Thyroid gland (tissue), 4 donors: ENCODE measurements around the gene PWWP3B. TPM values are rescaled to one million over a fixed set of nuclear protein-coding genes. Genes with fewer than 3 reads are reported as not detected.
A peak's percentile ranks its signal among the peaks of the same experiment; 100 is the strongest.

Experiments
- DNase-seq, 2 donors: peaks; one replicate each; pipeline ENCODE4 v3.0.0-alpha.2; 2019
- H3K27ac ChIP-seq, 3 donors: fragments of 200-600 bp; sonication (generic); 1 replicate in 2 of 3; 2 replicates in 1 of 3; pipeline ENCODE4 v1.5.1; 2016 to 2019; ENCODE audit warnings: mild to moderate bottlenecking in 1 of 3, moderate library complexity in 1 of 3
- H3K27me3 ChIP-seq: fragments of 200-600 bp; sonication (generic); one replicate; pipeline ENCODE4 v1.5.1; 2019
- H3K36me3 ChIP-seq, 2 donors: fragments of 200-600 bp; sonication (generic); one replicate each; pipeline ENCODE4 v1.5.1; 2016 to 2019
- H3K4me1 ChIP-seq, 2 donors: fragments of 200-600 bp; sonication (generic); one replicate each; pipeline ENCODE4 v1.5.1; 2017 to 2019
- H3K4me3 ChIP-seq, 3 donors: fragments of 200-600 bp; sonication (generic); replicated peaks in 1 of 3; 1 replicate in 2 of 3; 2 replicates in 1 of 3; pipeline ENCODE4 v1.5.1; 2016; ENCODE audit warnings: mild to moderate bottlenecking in 1 of 3
- H3K9me3 ChIP-seq: fragments of 200-600 bp; sonication (generic); one replicate; pipeline ENCODE4 v1.5.1; 2017
- CTCF ChIP-seq, 6 experiments: fragments of 200-600 bp in 3 of 6; fragments of 450-650 bp in 3 of 6; sonication (generic) in 3 of 6; IDR thresholded peaks; one replicate each; pipeline ENCODE4 v1.5.1; 2016 to 2019; ENCODE audit warnings: antibody characterized with exemption in 6 of 6, mild to moderate bottlenecking in 2 of 6, inconsistent platforms in 1 of 6, moderate library complexity in 1 of 6
- POLR2A ChIP-seq, 2 donors: fragments of 450-650 bp; IDR thresholded peaks; one replicate each; pipeline ENCODE4 v1.6.1; 2017; ENCODE audit warnings: antibody characterized with exemption in 2 of 2, mild to moderate bottlenecking in 2 of 2, moderate library complexity in 1 of 2
- WGBS, 2 donors: methylation state at CpG; one replicate each; pipeline ENCODE4 v1.1.5; 2017; 5-methylcytosine and 5-hydroxymethylcytosine counted together
- intact Hi-C: fragments of 100-400 bp; cut with DNase I; formaldehyde crosslinking; loops from one replicate; pipeline ENCODE4 v1.15.1; 2023
- total RNA-seq, 4 donors: library from RNA; depleted of rRNA; stranded (reverse); fragments of >200 nt; gene quantifications; one replicate each; pipeline ENCODE4 v1.2.3, GENCODE V29; 2016

Gene PWWP3B
- total RNA-seq, 4 donors from 2014 or later = 25.4 to 70.9 (median 37.0) TPM

DNA sequence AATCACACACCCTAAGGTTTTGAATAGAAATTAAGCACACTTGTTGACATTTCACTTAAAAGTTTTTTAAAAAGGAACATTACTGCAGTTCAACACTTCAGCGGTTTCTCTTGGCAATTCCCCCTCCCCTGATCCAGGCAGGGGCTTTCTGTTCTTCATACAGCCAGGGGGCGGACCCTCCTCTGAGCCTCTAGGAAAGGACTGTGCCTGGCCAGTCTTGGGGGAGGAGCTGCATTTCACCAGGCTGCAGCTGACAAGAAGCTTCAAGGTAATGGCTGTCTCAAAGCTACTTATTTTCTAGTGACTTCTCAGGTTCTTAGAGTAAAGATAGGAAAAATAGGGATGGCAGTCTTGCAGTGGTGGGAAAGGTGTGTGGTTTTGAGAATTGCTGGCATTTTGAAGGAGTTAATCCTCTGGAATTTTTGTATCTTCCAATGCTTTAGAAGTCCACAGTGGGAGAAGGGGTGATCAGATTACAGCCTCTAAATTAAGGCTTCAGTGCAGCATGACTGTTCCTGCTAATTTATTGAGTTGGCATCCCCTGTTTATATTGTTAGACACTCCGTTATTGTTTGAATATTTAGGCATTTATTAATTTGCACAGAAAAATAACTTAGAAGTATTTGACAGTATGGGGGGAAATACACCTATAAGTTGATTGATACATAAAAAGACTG lies 33.5 kb downstream of the PWWP3B start:
- Histone ChIP-seq H3K27ac (peak overlapping the region in 1 of 3 donors; percentile 24), H3K36me3 (no peaks in the 10 kb centered on the region), H3K4me3 (no peak overlapping the region), H3K4me1 (peaks cover 7% of the 10 kb centered on the region in 2 donors), H3K9me3 (no peaks in the 10 kb centered on the region), H3K27me3 (no peaks in the 10 kb centered on the region)
- intact Hi-C loops = no loop called here
- peak; percentile 44 to 64 for DNase-seq
- peak in 1 of 2 donors; percentile 46 for TF ChIP-seq POLR2A (IDR thresholded peaks at IDR 0.05)
- no peak for TF ChIP-seq CTCF (IDR thresholded peaks at IDR 0.05)
- WGBS, 2 donors = 10 to 17% methylated on average over 3 of the region's 3 CpGs

GRCh38 chrX:106203315-106203714 lies 35.2 kb downstream of the PWWP3B start:
- Histone ChIP-seq H3K9me3 (no peaks in the 10 kb centered on the region), H3K36me3 (no peaks in the 10 kb centered on the region), H3K4me1 (peaks cover 7 to 11% of the 10 kb centered on the region in 2 donors), H3K4me3 (no peak overlapping the region), H3K27me3 (no peaks in the 10 kb centered on the region), H3K27ac (peak overlapping the region in 1 of 3 donors; percentile 19)
- intact Hi-C loops = no loop called here
- no peak for DNase-seq
- TF ChIP-seq POLR2A (IDR thresholded peaks at IDR 0.05) (no peak), CTCF (IDR thresholded peaks at IDR 0.05) (no peak)

DNA sequence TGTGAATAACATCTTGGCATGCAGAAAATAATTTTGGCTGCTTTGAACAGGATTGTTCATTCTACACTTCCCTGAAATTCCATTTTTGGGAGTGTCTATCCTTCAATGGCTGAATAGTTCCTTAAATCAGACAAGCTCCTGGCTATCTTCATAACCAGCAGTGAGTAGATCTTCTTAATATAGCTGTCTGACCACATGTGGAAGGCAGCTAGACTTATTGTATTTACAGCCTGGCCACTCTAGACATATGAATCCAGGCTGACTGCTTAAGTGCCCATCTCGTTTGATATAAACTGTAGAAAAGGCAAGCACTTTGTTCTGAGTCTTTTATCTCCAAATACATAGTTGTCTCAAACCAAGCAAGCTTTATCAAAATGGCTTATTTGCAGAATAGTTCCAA lies 40.0 kb downstream of the PWWP3B start:
- no peaks in the 10 kb centered on the region for H3K27me3 ChIP-seq
- no peak overlapping the region for H3K4me3 ChIP-seq
- WGBS, 2 donors = 8 to 29% methylated on average over 1 of the region's 1 CpG
- no peaks in the 10 kb centered on the region for H3K9me3 ChIP-seq
- intact Hi-C loops = no loop called here
- no peaks in the 10 kb centered on the region for H3K36me3 ChIP-seq
- H3K4me1 ChIP-seq = peaks cover 7 to 12% of the 10 kb centered on the region in 2 donors
- TF ChIP-seq CTCF (IDR thresholded peaks at IDR 0.05) = no peak
- TF ChIP-seq POLR2A (IDR thresholded peaks at IDR 0.05) = no peak
- DNase-seq = no peak
- H3K27ac ChIP-seq = no peak overlapping the region

Other genes starting within 250 kb of the PWWP3B start
- not detected for gene SERPINA7, start 129.6 kb upstream of the PWWP3B start, total RNA-seq